Stomach (tissue), 9 donors: ENCODE data around the gene TAS1R3. TPM values are rescaled to one million over a fixed set of nuclear protein-coding genes. Genes with fewer than 3 reads are reported as not detected.

Experiments
- DNase-seq, 2 donors: peaks; one replicate each; pipeline versions ENCODE4 v3.0.0 to v3.0.0-alpha.2; 2013 to 2019
- H3K27ac ChIP-seq, 5 donors: fragments of 200-600 bp in 4 of 5; sonication (generic) in 4 of 5; one replicate each; pipeline ENCODE4 v1.5.1; 2013 to 2019; ENCODE audit warnings: mild to moderate bottlenecking in 1 of 5, moderate library complexity in 1 of 5
- H3K27me3 ChIP-seq, 3 donors: fragments of 200-600 bp; sonication (generic); one replicate each; pipeline ENCODE4 v1.5.1; 2017 to 2019; ENCODE audit warnings: mixed run types in 1 of 3
- H3K36me3 ChIP-seq, 4 donors: fragments of 200-600 bp; sonication (generic); 1 replicate in 3 of 4; 2 replicates in 1 of 4; pipeline ENCODE4 v1.5.1; 2016 to 2019
- H3K4me1 ChIP-seq, 4 donors: fragments of 200-600 bp; sonication (generic); one replicate each; pipeline ENCODE4 v1.5.1; 2016 to 2019
- H3K4me3 ChIP-seq, 4 donors: fragments of 200-600 bp; sonication (generic) in 3 of 4; one replicate each; pipeline ENCODE4 v1.5.1; 2016 to 2019; ENCODE audit warnings: mild to moderate bottlenecking in 1 of 4
- H3K9me3 ChIP-seq, 4 donors: fragments of 200-600 bp; sonication (generic); one replicate each; pipeline ENCODE4 v1.5.1; 2016 to 2019
- CTCF ChIP-seq, 7 experiments: fragments of 450-650 bp in 4 of 7; fragments of 200-600 bp in 3 of 7; sonication (generic) in 3 of 7; IDR thresholded peaks; one replicate each; pipeline ENCODE4 v1.5.1; 2016 to 2019; ENCODE audit warnings: antibody characterized with exemption in 7 of 7, control low read depth in 2 of 7, mild to moderate bottlenecking in 1 of 7
- EP300 ChIP-seq: sonication (generic); formaldehyde crosslinking; IDR thresholded peaks from one replicate; pipeline ENCODE4 v1.6.1; 2017; ENCODE audit warnings: antibody characterized with exemption
- POLR2A ChIP-seq, 4 donors: fragments of 450-650 bp; IDR thresholded peaks; one replicate each; pipeline ENCODE4 v1.6.1; 2016; ENCODE audit warnings: antibody characterized with exemption in 4 of 4, control low read depth in 2 of 4, mild to moderate bottlenecking in 1 of 4, moderate library complexity in 1 of 4
- POLR2AphosphoS5 ChIP-seq, 3 donors: sonication (generic); formaldehyde crosslinking; IDR thresholded peaks; one replicate each; pipeline ENCODE4 v1.6.1; 2016; ENCODE audit warnings: antibody characterized with exemption in 3 of 3
- WGBS, 5 donors: extraction: QIAGEN DNeasy Blood & Tissue Kit in 3 of 5; methylation state at CpG; one replicate each; pipeline versions ENCODE4 v1.1.5 to v1.1.7; 2013 to 2018; 5-methylcytosine and 5-hydroxymethylcytosine counted together
- intact Hi-C: fragments of 100-400 bp; cut with DNase I; formaldehyde crosslinking; loops from one replicate; pipeline ENCODE4 v1.15.1; 2023; ENCODE audit warnings: low total_unique reads
- polyA plus RNA-seq, 3 donors: library from polyadenylated mRNA; stranded (reverse); fragments of 200-250 nt; gene quantifications; one replicate each; pipeline ENCODE4 v1.2.3, GENCODE V29; 2013
- total RNA-seq, 5 donors: library from RNA; depleted of rRNA; stranded (reverse); fragments of >200 nt; gene quantifications; one replicate each; pipeline versions ENCODE4 v1.1.0 to v1.2.3, GENCODE V29; 2014 to 2016
- donor health status: healthy with polysubstance abuse.
- donor health status: Bipolar disorder and iron deficiency.
- donor health status: healthy.

The TAS1R3 gene
- total and polyA plus RNA-seq, 8 donors = 0.10 to 11.7 (median 0.37) TPM; not detected in 3

- Histone ChIP-seq H3K27ac (peak overlapping the region in 2 of 5 donors; percentile 13 to 86), H3K27me3 (no peaks in the 10 kb centered on the region), H3K9me3 (no peaks in the 10 kb centered on the region), H3K4me1 (peaks cover 58 to 84% (median 79%) of the 10 kb centered on the region in 4 donors), H3K4me3 (peak overlapping the region in 1 of 4 donors; percentile 16), H3K36me3 (peaks cover 7 to 53% (median 41%) of the 10 kb centered on the region in 4 donors)
- WGBS, 5 donors = 86 to 100% (median 95%) methylated on average over 2 to 8 of the region's 8 CpGs
- TF ChIP-seq CTCF (IDR thresholded peaks at IDR 0.05) (no peak), POLR2A (IDR thresholded peaks at IDR 0.05) (no peak), EP300 (no peak), POLR2AphosphoS5 (IDR thresholded peaks at IDR 0.05) (no peak)
- intact Hi-C loops = no loop called here
- no peak for DNase-seq
Measured at GRCh38 chr1:1321477-1321876, 9.6 kb upstream of the TAS1R3 start.

GRCh38 chr1:1322418-1322817, 8.7 kb upstream of the TAS1R3 start:
- peaks cover 57 to 84% (median 82%) of the 10 kb centered on the region in 4 donors for H3K4me1 ChIP-seq

GRCh38 chr1:1322952-1323351, 8.1 kb upstream of the TAS1R3 start:
- H3K36me3 ChIP-seq = peaks cover 17 to 57% (median 49%) of the 10 kb centered on the region in 4 donors
- TF ChIP-seq POLR2AphosphoS5 (IDR thresholded peaks at IDR 0.05) = no peak
- intact Hi-C loops = no loop called here
- no peaks in the 10 kb centered on the region for H3K27me3 ChIP-seq
- H3K4me3 ChIP-seq = peak overlapping the region in 1 of 4 donors; percentile 24
- 84 to 91% (median 85%) methylated on average over 9 to 10 of the region's 10 CpGs for WGBS, 5 donors
- DNase-seq = no peak
- no peaks in the 10 kb centered on the region for H3K9me3 ChIP-seq
- H3K4me1 ChIP-seq = peaks cover 52 to 78% (median 77%) of the 10 kb centered on the region in 4 donors
- no peak overlapping the region for H3K27ac ChIP-seq

More at GRCh38 chr1:1322418-1322817, 8.7 kb upstream of the TAS1R3 start:
- no peaks in the 10 kb centered on the region for H3K9me3 ChIP-seq
- intact Hi-C loops = no loop called here
- H3K4me3 ChIP-seq = peak overlapping the region in 1 of 4 donors; percentile 24
- no peaks in the 10 kb centered on the region for H3K27me3 ChIP-seq
- no peak for DNase-seq
- 81 to 98% (median 89%) methylated on average over 4 to 14 of the region's 14 CpGs for WGBS, 5 donors
- TF ChIP-seq POLR2A (IDR thresholded peaks at IDR 0.05) (no peak), POLR2AphosphoS5 (IDR thresholded peaks at IDR 0.05) (no peak), EP300 (no peak), CTCF (IDR thresholded peaks at IDR 0.05) (no peak)
- peak overlapping the region in 1 of 5 donors; percentile 4 for H3K27ac ChIP-seq
- H3K36me3 ChIP-seq = peaks cover 12 to 54% (median 46%) of the 10 kb centered on the region in 4 donors

GRCh38 chr1:1324084-1324523, 7.0 kb upstream of the TAS1R3 start:
- no peaks in the 10 kb centered on the region for H3K27me3 ChIP-seq
- no peaks in the 10 kb centered on the region for H3K9me3 ChIP-seq
- H3K27ac ChIP-seq = peak overlapping the region; percentile 82 to 96 (median 89)
- TF ChIP-seq CTCF (IDR thresholded peaks at IDR 0.05) (no peak), POLR2A (IDR thresholded peaks at IDR 0.05) (no peak), EP300 (no peak), POLR2AphosphoS5 (IDR thresholded peaks at IDR 0.05) (no peak)
- 0 to 1% (median 0%) methylated on average over 1 to 40 of the region's 41 CpGs for WGBS, 5 donors
- DNase-seq = no peak
- peaks cover 40 to 67% (median 65%) of the 10 kb centered on the region in 4 donors for H3K4me1 ChIP-seq
- intact Hi-C loops = no loop called here
- peaks cover 21 to 64% (median 52%) of the 10 kb centered on the region in 4 donors for H3K36me3 ChIP-seq
- peak overlapping the region; percentile 97 to 99 (median 98) for H3K4me3 ChIP-seq
